Mucosa of descending colon (tissue), 3 donors: ENCODE data around the gene CREB5. TPM values are rescaled to one million over a fixed set of nuclear protein-coding genes. Genes with fewer than 3 reads are reported as not detected.
"Not testable (repeated sequence)": the region's sequence is repeated elsewhere in the genome, so short reads cannot be mapped to it uniquely, and the experiment has no call there.

Experiments
- ATAC-seq: fragments of 200-7000 bp; cut with Tn5 transposase; one replicate; pipeline ENCODE4 v1.9.1; 2020; ENCODE audit warnings: mild to moderate bottlenecking, moderate library complexity
- DNase-seq, 3 donors: peaks; one replicate each; pipeline ENCODE4 v3.0.0-alpha.2; 2020
- H3K36me3 ChIP-seq: fragments of 200-600 bp; one replicate; pipeline ENCODE4 v1.8.0; 2021; ENCODE audit warnings: low read depth, mild to moderate bottlenecking
- H3K4me1 ChIP-seq: fragments of 200-600 bp; one replicate; pipeline ENCODE4 v1.8.0; 2021; ENCODE audit warnings: low read depth, mild to moderate bottlenecking
- H3K4me3 ChIP-seq: fragments of 200-600 bp; one replicate; pipeline ENCODE4 v1.8.0; 2021; ENCODE audit warnings: mild to moderate bottlenecking
- H3K9me3 ChIP-seq: fragments of 200-600 bp; one replicate; pipeline ENCODE4 v1.8.0; 2021; ENCODE audit warnings: mild to moderate bottlenecking
- intact Hi-C, 2 donors: fragments of 100-400 bp; cut with DNase I in 1 of 2; cut with micrococcal nuclease in 1 of 2; formaldehyde crosslinking; loops; one replicate each; pipeline versions ENCODE4 v1.11.0 to v1.11.1; 2022; cut with DNase I, micrococcal nuclease
- total RNA-seq, 3 donors: library from RNA; stranded (reverse); fragmentation: NEBNext Ultra II Directional in 2 of 3; extraction: Animal tissue kit (Norgen Biotek cat#: 25700) in 2 of 3; gene quantifications; one replicate each; pipeline versions ENCODE4 v1.2.1 to v1.2.4, GENCODE V29; 2021 to 2023
- TF ChIP-seq, protein P1 (sequence below): fragments of 200-600 bp; IDR thresholded peaks from one replicate; pipeline ENCODE4 v1.8.0; 2022; ENCODE audit warnings: antibody characterized with exemption, mild to moderate bottlenecking
- donor health status: DM: no; HTN: no; CAD: no; lungs with moderate emphysema.
- donor health status: DM: no; HTN: no; CAD: no.
- donor health status: DM: no; HTN: yes; CAD: no.

The CREB5 gene
- total RNA-seq, 3 donors from 2014 or later, result 0.61 to 5.4 (median 1.9) TPM

DNA sequence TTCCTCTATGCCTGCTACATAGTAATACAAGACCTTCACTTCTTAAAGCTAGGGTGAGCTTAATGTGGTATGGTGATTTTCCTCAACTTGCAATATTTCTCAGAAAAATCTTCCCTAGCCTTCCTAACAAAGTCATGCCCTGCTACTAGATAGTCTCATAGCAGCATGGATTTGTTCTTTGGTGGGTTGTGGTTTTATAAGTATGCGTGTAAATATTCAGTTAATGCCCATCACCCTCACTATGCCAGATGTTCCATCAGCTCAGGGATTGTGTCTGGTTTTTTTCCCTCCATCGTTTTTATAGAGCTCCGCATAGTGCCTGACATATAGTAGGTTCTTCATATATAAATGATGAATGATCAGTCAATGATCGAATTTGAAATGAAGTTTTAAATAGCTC, 182.8 kb downstream of the CREB5 start:
- ATAC-seq, result no peak
- intact Hi-C loops, result no loop called here
- Histone ChIP-seq H3K4me1 (no peaks in the 10 kb centered on the region), H3K9me3 (no peaks in the 10 kb centered on the region), H3K4me3 (no peak overlapping the region), H3K36me3 (no peaks in the 10 kb centered on the region)
- TF ChIP-seq, protein P1, sequence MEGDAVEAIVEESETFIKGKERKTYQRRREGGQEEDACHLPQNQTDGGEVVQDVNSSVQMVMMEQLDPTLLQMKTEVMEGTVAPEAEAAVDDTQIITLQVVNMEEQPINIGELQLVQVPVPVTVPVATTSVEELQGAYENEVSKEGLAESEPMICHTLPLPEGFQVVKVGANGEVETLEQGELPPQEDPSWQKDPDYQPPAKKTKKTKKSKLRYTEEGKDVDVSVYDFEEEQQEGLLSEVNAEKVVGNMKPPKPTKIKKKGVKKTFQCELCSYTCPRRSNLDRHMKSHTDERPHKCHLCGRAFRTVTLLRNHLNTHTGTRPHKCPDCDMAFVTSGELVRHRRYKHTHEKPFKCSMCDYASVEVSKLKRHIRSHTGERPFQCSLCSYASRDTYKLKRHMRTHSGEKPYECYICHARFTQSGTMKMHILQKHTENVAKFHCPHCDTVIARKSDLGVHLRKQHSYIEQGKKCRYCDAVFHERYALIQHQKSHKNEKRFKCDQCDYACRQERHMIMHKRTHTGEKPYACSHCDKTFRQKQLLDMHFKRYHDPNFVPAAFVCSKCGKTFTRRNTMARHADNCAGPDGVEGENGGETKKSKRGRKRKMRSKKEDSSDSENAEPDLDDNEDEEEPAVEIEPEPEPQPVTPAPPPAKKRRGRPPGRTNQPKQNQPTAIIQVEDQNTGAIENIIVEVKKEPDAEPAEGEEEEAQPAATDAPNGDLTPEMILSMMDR, result no peak
- no peak for DNase-seq

DNA sequence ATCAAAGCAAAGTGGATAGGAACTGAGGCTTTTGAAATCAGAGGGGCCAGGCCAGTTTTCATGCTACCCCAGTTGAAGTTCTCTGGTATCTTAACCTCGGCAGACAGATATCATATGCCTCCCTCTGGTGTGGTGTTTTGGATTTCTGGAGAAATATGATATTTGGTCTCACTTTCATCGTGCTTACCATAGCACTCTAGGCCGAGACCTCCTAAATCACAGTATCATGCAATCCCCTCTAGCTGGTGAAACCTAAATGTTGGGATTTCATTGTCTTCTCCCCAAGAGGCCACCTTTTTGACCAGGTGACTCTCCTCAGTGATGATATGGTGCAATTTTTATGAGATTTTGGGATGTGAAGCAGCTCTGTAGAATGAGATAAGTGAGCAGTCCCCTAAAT, 183.5 kb downstream of the CREB5 start:
- Histone ChIP-seq H3K36me3 (no peaks in the 10 kb centered on the region), H3K9me3 (no peaks in the 10 kb centered on the region), H3K4me1 (no peaks in the 10 kb centered on the region), H3K4me3 (no peak overlapping the region)
- TF ChIP-seq, protein P1, result no peak
- DNase-seq (no peak), ATAC-seq (no peak)
- intact Hi-C loops, result no loop called here

DNA sequence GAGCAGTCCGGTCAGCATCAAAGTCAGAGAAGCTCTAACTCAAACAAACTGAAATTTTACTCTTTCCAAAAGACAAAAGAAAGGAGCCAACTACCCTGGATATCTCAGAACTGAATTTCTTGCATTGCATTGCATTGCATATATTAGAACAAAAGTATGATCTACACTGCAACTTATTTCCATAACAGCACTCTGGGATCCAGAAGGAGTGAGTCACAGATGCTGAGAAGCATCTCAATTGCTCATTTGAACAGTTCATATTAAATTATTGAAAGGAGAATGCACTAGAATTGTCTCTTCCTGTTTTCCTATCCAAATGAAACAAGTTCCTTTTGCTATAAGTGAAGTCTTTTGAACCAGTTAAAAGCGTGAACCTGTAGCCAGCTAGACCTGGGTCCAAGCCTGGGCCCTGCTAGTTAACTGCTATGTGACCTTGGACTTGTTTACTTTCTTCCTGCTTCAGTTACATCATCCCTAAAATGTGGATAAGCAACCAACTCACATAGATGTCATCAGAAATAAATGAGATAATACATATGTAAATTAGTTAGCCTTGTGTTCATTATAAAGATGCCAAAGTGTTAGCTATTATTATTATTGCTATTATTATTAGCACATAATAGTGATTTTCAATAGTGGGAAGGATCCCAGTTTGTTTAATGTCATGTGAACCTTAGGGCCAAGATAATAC, 184.1 kb downstream of the CREB5 start:
- no peak for ATAC-seq
- DNase-seq, result no peak
- Histone ChIP-seq H3K4me1 (no peaks in the 10 kb centered on the region), H3K9me3 (no peaks in the 10 kb centered on the region), H3K36me3 (no peaks in the 10 kb centered on the region), H3K4me3 (no peak overlapping the region)
- intact Hi-C loops, result no loop called here
- TF ChIP-seq, protein P1, result no peak

DNA sequence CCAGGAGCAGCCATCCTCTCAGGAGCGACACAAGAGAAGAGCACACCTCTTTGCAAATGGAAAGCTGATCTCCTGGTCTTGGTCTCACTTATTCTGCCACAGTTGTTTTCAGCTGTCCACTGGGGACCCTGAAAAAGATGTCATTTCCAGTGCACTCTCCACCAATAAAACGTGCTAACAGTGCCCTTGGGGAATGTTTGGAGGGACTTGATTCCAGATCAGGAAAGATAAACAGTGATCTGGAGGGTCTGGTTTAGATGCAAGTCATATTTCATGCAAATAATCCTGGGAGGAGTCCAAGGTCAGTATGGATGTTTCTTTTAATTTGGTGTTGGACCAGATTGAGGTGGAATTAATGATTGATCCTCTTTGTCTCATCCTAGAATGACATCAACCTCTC, 185.0 kb downstream of the CREB5 start:
- TF ChIP-seq, protein P1, result no peak
- no peaks in the 10 kb centered on the region for H3K9me3 ChIP-seq
- intact Hi-C loops, result no loop called here
- H3K36me3 ChIP-seq, result no peaks in the 10 kb centered on the region
- no peak for ATAC-seq
- no peak for DNase-seq
- no peak overlapping the region for H3K4me3 ChIP-seq
- H3K4me1 ChIP-seq, result no peaks in the 10 kb centered on the region

DNA sequence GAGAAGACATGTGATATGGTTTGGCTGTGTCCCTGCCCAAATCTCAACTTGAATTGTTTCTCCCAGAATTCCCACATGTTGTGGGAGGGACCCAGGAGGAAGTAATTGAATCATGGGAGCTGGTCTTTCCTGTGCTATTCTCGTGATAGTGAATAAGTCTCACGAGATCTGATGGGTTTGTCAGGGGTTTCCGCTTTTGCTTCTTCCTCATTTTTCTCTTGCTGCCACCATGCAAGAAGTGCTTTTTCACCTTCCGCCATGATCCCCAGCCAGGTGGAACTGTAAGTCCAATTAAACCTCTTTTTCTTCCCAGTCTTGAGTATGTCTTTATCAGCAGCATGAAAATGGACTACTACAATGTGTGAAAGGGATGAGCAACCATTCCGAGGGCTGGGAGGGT, 185.7 kb downstream of the CREB5 start:
- intact Hi-C loops, ATAC-seq, H3K36me3 ChIP-seq, H3K9me3 ChIP-seq, H3K4me3 ChIP-seq, H3K4me1 ChIP-seq, DNase-seq: not testable (repeated sequence)

DNA sequence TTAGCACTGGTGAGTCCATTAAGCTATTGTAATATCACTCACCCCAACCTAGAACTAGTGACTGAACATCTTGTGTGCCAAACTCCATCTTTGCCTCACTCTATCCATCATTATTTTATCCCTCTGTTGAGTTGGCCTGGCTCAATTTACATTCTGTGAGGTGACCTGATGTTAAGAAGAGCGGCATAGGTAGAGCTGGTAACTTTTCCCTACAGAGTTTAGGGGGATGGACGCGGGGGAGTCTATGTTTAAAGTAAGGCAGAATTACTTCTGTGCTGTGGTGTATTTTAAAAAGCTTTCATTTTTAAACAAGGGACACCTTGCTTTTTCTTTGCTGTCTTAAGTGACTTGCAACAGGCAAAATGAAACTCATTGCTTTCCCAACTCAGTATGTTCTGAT, 186.3 kb downstream of the CREB5 start:
- no peaks in the 10 kb centered on the region for H3K4me1 ChIP-seq
- no peaks in the 10 kb centered on the region for H3K36me3 ChIP-seq
- H3K4me3 ChIP-seq, result no peak overlapping the region
- no peak for ATAC-seq
- no peaks in the 10 kb centered on the region for H3K9me3 ChIP-seq
- TF ChIP-seq, protein P1, result no peak
- intact Hi-C loops, result no loop called here
- no peak for DNase-seq
